Ovary (tissue), 9 donors: ENCODE measurements around the gene IFT74. TPM values are rescaled to one million over a fixed set of nuclear protein-coding genes. Genes with fewer than 3 reads are reported as not detected.

Experiments used
- DNase-seq, 5 donors: peaks; one replicate each; pipeline ENCODE4 v3.0.0-alpha.2; 2019 to 2020
- H3K27ac ChIP-seq, 2 donors: fragments of 200-600 bp; one replicate each; pipeline versions ENCODE4 v1.5.1 to v1.8.0; 2019 to 2022
- H3K27me3 ChIP-seq: fragments of 200-600 bp; one replicate; pipeline ENCODE4 v1.8.0; 2022
- H3K36me3 ChIP-seq: fragments of 200-600 bp; sonication (generic); one replicate; pipeline ENCODE4 v1.5.1; 2019
- H3K4me1 ChIP-seq: one replicate; pipeline ENCODE4 v1.8.1; 2013; ENCODE audit warnings: mild to moderate bottlenecking, moderate library complexity; ENCODE audit not compliant: insufficient read depth
- H3K4me3 ChIP-seq: fragments of 200-600 bp; sonication (generic); one replicate; pipeline ENCODE4 v1.5.1; 2017
- H3K9me3 ChIP-seq, 2 donors: fragments of 200-600 bp in 1 of 2; sonication (generic) in 1 of 2; one replicate each; pipeline versions ENCODE4 v1.5.1 to v1.8.1; 2013 to 2019; ENCODE audit warnings: mild to moderate bottlenecking in 1 of 2, moderate library complexity in 1 of 2
- CTCF ChIP-seq, 3 donors: fragments of 450-650 bp in 2 of 3; fragments of 200-600 bp in 1 of 3; IDR thresholded peaks; one replicate each; pipeline versions ENCODE4 v1.5.1 to v1.8.0; 2016 to 2022; ENCODE audit warnings: antibody characterized with exemption in 3 of 3, mild to moderate bottlenecking in 1 of 3
- EP300 ChIP-seq: sonication (generic); formaldehyde crosslinking; IDR thresholded peaks from one replicate; pipeline ENCODE4 v1.6.1; 2017; ENCODE audit warnings: antibody characterized with exemption
- POLR2A ChIP-seq: fragments of 450-650 bp; IDR thresholded peaks from one replicate; pipeline ENCODE4 v1.6.1; 2017; ENCODE audit warnings: antibody characterized with exemption, mild to moderate bottlenecking, moderate library complexity
- WGBS, 3 donors: extraction: QIAGEN DNeasy Blood & Tissue Kit in 1 of 3; methylation state at CpG; one replicate each; pipeline versions ENCODE4 v1.1.5 to v1.1.7; 2013 to 2017; 5-methylcytosine and 5-hydroxymethylcytosine counted together
- intact Hi-C, 4 donors: fragments of 100-400 bp; cut with DNase I; formaldehyde crosslinking; loops; one replicate each; pipeline versions ENCODE4 v1.11.0 to v1.15.1; 2022 to 2023
- polyA plus RNA-seq, 2 donors: library from polyadenylated mRNA; stranded (reverse); fragments of 200-250 nt in 1 of 2; fragments of 350-450 nt in 1 of 2; fragmentation: Illumina TruSeq in 1 of 2; extraction: RNeasy Lipid Tissue Mini Kit (QIAGEN cat#74804) in 1 of 2; gene quantifications; one replicate each; pipeline ENCODE4 v1.2.3, GENCODE V29; 2013 to 2014
- total RNA-seq, 7 donors: library from RNA; depleted of rRNA in 2 of 7; stranded (reverse); fragments of >200 nt in 2 of 7; fragmentation: NEBNext Ultra II Directional in 3 of 7; extraction: Animal tissue kit (Norgen Biotek cat#: 25700) in 3 of 7; gene quantifications; one replicate each; pipeline versions ENCODE4 v1.1.0 to v1.2.4, GENCODE V29; 2016 to 2023
- donor health status: DM: no; HTN: no; CAD: no; lungs with moderate emphysema.
- donor health status: DM: no; HTN: no; CAD: no.
- donor health status: Bipolar disorder and iron deficiency.
- donor health status: DM: yes; HTN: yes; CAD: no.
- donor health status: DM: no; HTN: no; CAD: no.
- donor health status: DM: yes; HTN: yes; CAD: no.

IFT74 gene
- total and polyA plus RNA-seq, 9 donors: 9.2 to 24.6 (median 16.2) TPM

GRCh38 chr9:27054841-27055240, 98.6 kb downstream of the IFT74 start:
- intact Hi-C loops: no loop called here
- Histone ChIP-seq H3K36me3 (no peaks in the 10 kb centered on the region), H3K4me3 (no peak overlapping the region), H3K27ac (no peak overlapping the region), H3K4me1 (no peaks in the 10 kb centered on the region), H3K27me3 (no peaks in the 10 kb centered on the region), H3K9me3 (no peaks in the 10 kb centered on the region)
- no peak for DNase-seq
- TF ChIP-seq EP300: no peak
- no peak for TF ChIP-seq POLR2A
- TF ChIP-seq CTCF (IDR thresholded peaks at IDR 0.05): no peak

- Histone ChIP-seq H3K9me3 (no peaks in the 10 kb centered on the region), H3K4me1 (no peaks in the 10 kb centered on the region), H3K27ac (no peak overlapping the region), H3K36me3 (no peaks in the 10 kb centered on the region), H3K27me3 (no peaks in the 10 kb centered on the region), H3K4me3 (no peak overlapping the region)
- no peak for DNase-seq
- TF ChIP-seq POLR2A (no peak), EP300 (no peak), CTCF (IDR thresholded peaks at IDR 0.05) (no peak)
- intact Hi-C loops: no loop called here
- 88 to 95% (median 89%) methylated on average over 1 of the region's 1 CpG for WGBS, 3 donors
Observed at GRCh38 chr9:27059412-27059811, 103.2 kb downstream of the IFT74 start.

- H3K4me1 ChIP-seq: no peaks in the 10 kb centered on the region
- no peaks in the 10 kb centered on the region for H3K9me3 ChIP-seq
- intact Hi-C loops: no loop called here
- no peaks in the 10 kb centered on the region for H3K27me3 ChIP-seq
- no peaks in the 10 kb centered on the region for H3K36me3 ChIP-seq
- no peak overlapping the region for H3K27ac ChIP-seq
- H3K4me3 ChIP-seq: no peak overlapping the region
- DNase-seq: no peak
- TF ChIP-seq EP300: no peak
- TF ChIP-seq CTCF (IDR thresholded peaks at IDR 0.05): no peak
- no peak for TF ChIP-seq POLR2A
Observed at GRCh38 chr9:27059907-27060306, 103.7 kb downstream of the IFT74 start.

- WGBS, 3 donors: 27 to 50% (median 27%) methylated on average over 1 of the region's 1 CpG
- Histone ChIP-seq H3K36me3 (no peaks in the 10 kb centered on the region), H3K9me3 (no peaks in the 10 kb centered on the region), H3K4me1 (no peaks in the 10 kb centered on the region), H3K27me3 (no peaks in the 10 kb centered on the region), H3K27ac (no peak overlapping the region), H3K4me3 (no peak overlapping the region)
- intact Hi-C loops: loop anchor here in 1 of 4 donors (1.0 kb wide), 1 partner anchor 25 kb away; no protein-coding TSS in a partner anchor
- no peak for TF ChIP-seq EP300
- DNase-seq: no peak
Observed at GRCh38 chr9:27065288-27065687, 109.1 kb downstream of the IFT74 start.

GRCh38 chr9:27073841-27074728, 117.9 kb downstream of the IFT74 start:
- no peak overlapping the region for H3K27ac ChIP-seq
- 74 to 77% (median 74%) methylated on average over 3 to 4 of the region's 4 CpGs for WGBS, 3 donors
- H3K36me3 ChIP-seq: no peaks in the 10 kb centered on the region
- no peak overlapping the region for H3K4me3 ChIP-seq
- intact Hi-C loops: no loop called here
- H3K4me1 ChIP-seq: no peaks in the 10 kb centered on the region
- no peaks in the 10 kb centered on the region for H3K9me3 ChIP-seq
- no peak for DNase-seq
- H3K27me3 ChIP-seq: no peaks in the 10 kb centered on the region
- no peak for TF ChIP-seq CTCF (IDR thresholded peaks at IDR 0.05)
- no peak for TF ChIP-seq EP300
- no peak for TF ChIP-seq POLR2A
